GM12873 (cell line): Measurements from ENCODE around the gene CAP1.

Source experiments
- TF ChIP-seq, protein P1 (sequence below): IDR thresholded peaks from 2 replicates; pipeline ENCODE4 v1.5.1; 2012; ENCODE audit warnings: low read depth, mild to moderate bottlenecking, moderate library complexity, low read length, control low read depth; ENCODE audit not compliant: insufficient read depth; ENCODE audit errors: missing control alignments

Gene CAP1

DNA sequence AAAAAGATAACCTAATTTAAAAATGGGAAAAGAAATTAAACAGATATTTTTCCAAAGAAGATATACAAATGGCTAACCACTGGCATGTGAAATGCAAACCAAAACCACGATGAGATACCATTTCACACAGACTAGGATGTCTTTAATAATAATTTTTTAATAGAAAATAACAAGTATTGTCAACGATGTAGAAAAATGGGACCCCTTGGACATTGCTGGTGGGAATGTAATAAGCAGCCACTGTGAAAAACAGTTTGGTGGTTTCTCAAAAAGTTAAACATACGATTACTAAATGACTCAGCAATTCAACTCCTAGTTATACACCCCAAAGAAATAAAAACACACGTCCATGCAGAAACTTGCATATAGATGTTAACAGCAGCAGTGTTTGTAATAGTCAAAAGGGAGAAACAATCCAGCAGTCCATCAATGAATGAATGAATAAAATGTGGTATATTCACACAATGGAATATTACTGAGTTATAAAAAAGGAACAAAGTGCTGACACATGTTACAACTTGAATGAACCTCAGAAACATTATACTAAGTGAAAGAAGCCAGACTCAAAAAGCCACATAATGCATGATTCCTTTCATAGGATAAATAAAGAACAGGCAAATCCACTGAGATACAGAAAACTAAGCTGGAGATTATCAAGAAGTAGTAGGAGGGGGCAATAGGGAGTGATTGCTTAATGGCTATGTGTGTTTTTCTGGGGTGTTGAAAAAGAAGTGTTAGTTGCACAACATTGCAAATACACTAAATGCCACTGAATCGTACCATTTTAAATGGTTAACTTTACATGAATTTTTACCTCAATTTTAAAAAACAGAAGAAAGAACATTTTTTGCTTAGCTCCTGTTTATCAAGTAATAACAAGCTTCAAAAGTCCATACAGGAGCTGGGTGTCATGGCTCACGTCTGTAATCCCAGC lies 52.4 kb downstream of the CAP1 start:
- TF ChIP-seq, protein P1, sequence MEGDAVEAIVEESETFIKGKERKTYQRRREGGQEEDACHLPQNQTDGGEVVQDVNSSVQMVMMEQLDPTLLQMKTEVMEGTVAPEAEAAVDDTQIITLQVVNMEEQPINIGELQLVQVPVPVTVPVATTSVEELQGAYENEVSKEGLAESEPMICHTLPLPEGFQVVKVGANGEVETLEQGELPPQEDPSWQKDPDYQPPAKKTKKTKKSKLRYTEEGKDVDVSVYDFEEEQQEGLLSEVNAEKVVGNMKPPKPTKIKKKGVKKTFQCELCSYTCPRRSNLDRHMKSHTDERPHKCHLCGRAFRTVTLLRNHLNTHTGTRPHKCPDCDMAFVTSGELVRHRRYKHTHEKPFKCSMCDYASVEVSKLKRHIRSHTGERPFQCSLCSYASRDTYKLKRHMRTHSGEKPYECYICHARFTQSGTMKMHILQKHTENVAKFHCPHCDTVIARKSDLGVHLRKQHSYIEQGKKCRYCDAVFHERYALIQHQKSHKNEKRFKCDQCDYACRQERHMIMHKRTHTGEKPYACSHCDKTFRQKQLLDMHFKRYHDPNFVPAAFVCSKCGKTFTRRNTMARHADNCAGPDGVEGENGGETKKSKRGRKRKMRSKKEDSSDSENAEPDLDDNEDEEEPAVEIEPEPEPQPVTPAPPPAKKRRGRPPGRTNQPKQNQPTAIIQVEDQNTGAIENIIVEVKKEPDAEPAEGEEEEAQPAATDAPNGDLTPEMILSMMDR: no peak

- TF ChIP-seq, protein P1: no peak
Measured at GRCh38 chr1:40094466-40095110, 54.1 kb downstream of the CAP1 start.

GRCh38 chr1:40095806-40096205 lies 55.3 kb downstream of the CAP1 start:
- TF ChIP-seq, protein P1: no peak

GRCh38 chr1:40096646-40096976 lies 56.1 kb downstream of the CAP1 start:
- TF ChIP-seq, protein P1: no peak

DNA sequence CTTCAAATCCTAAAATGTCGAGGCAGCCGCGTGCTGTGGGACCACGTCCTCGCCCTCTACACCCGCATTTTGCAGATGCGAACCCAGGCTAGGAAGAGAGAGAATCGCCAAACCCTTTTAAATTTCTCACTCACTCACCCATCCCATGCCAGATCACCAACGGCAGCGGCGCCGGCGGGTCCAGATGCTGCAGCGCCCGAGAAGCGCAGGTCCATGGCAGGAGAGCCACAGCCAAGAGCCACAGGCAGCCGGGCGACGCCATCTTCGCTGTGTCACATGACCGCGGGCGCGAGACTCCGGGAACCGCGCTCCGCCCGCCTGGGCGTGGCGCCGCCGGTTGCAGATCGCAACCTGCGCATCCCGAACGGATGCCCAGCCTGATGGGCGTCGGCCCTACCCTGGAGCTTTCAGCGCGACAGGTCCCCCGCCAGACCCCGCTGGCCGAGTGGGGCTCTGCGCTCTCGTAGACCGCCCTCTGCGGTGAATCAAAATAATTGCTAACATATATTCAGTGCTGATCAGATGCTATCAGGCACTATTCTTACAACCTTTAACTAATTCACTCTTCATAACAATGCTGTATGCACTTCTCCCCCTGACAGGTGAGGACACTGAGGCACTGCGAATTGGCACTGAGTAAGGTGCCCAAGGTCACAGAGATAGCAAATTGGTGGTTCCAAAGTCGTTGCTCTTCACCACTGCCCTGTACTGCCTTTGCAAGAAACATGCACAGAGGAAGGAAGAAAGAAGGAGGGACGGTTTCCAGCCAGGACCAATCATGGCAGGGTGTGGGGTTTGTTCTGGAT lies 56.7 kb downstream of the CAP1 start, which contains the start of gene PPT1:
TSS of gene PPT1 (minus strand) at position 276 of the 806 bp plus-strand sequence. CDS start at position 262, 14 bp downstream.
- TF ChIP-seq, protein P1: peak; percentile 36

DNA sequence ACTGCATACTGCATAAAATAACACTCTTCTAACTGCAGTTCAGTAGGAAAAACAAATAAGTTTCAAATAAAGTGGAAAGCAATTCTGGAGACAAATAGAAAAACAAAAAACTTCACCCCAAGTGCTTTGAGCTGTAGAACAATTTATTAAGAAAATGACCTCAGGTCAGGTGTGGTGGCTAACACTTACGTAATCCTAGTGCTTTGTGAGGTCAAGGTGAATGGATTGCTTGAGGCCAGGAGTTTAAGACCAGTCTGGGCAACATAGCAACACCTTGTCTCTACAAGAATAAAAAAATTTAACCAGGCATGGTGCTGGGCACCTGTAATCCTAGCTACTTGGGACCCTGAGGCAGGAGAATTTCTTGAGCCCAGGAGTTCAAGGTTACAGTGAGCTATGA lies 61.5 kb downstream of the CAP1 start:
- TF ChIP-seq, protein P1: no peak

DNA sequence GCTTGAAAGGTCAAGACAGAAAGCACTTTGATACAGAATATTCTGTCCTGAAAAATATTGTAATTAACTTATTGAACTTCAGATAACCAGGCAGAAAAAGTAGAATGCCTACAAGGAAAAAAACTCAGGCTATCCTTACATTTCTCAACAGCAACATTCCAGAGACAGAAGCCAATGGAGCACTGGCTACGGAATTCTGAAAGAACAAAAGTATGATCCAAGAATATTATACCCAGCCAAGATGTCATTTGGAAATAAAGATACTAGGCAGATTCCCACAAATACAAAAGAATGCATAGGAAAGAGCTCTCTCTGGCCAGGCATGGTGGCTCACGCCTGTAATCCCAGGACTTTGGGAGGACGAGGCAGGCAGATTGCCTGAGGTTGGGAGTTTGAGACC lies 62.4 kb downstream of the CAP1 start:
- TF ChIP-seq, protein P1: no peak
